A172 (cell line): ENCODE data around the gene TASOR2. TPM values are rescaled to one million over a fixed set of nuclear protein-coding genes. Genes with fewer than 3 reads are reported as not detected.
A peak's percentile ranks its signal among the peaks of the same experiment; 100 is the strongest.

ENCODE experiments used
- DNase-seq: peaks from one replicate; pipeline ENCODE4 v3.0.0-alpha.2; 2015; ENCODE audit warnings: low spot score
- total RNA-seq: library from RNA; depleted of rRNA; stranded (reverse); fragments of >200 nt; shearing (Covaris generic); gene quantifications from 2 replicates; pipeline ENCODE4 v1.2.3, GENCODE V29; 2014; rRNA removed

Gene TASOR2, protein sequence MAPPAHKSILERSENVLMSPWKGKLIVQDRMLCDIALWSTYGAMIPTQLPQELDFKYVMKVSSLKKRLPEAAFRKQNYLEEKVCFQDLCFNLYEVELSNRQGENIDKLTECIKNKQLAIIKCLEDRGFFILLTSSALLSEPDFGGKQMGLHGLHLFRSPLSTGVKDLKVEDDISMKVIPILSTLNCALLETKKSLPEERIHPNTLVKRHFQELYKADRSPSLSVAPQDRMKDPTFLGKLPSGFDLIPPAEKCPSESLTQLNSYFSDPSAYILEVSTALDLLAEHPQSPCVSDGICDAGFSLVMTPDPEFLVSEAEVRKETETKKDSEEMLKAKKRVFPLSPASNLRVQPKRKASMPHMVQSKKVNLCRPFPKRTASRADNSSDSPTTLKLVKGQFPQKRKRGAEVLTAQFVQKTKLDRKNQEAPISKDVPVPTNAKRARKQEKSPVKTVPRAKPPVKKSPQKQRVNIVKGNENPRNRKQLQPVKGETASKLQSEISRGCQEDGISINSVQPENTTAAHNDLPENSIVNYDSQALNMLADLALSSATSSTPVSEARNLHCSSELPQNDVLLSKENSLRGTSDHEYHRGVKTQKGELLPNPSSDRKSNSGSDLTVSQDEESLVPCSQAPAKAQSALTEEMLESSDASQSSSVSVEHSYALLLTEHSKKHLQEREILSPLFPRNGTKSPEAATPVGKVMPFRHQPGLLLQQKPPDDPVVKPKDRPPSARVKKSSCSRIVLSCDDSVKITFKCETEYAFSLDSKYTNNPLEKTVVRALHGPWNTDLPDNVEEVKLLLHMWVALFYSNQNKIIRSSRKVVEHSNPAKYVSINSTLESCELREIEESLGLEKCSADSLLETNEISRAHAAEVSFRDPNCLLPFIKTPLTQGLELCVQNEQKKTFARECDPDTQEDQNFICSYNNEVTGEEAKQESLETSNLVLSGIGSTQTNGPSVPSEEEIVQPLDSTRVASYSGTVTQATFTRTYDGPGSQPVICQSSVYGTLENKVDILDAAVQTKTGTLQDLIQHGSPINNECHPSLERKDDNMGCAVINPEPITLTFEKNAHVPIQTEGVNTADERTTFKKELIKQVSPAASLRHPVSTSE (N-terminal part only)
- 59.0 and 77.7 TPM in 2 replicates for total RNA-seq

DNA sequence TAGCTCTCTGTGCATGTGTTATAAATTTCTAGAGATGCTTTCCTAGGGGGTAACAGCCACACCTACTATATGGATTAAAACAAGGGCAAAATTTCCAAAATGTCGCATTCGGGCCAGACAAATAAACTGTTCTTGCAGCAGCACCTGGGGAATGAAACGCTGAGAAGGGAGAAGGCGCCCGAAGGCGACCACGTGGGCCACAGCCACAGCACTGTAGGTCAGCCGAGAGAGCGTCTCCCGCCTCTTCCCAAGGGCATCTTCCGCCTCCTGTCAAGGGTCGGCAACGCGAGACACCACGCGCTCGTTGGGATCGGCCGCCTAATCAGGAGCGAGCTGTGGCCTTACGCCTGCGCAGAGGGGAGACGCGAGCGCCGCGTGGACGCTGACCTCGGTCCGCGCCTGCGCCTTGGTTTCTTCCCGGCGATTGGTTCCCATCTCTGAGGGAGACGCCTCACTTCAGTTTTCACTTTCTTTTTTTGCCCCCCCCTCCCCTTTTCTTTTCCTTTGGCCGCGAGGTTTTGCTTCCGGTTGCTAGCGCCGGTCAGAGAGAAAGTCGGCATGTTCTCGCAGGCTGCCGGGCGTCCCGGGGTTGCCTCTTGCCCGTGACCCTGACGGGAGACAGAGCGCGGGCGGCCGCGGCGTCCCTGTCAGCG is at the start of gene TASOR2:
TASOR2 (plus strand) TSS at position 521 of the 653 bp plus-strand sequence. CDS start 35,805 bp downstream, outside the sequence.
- DNase-seq = peak; percentile 97

DNA sequence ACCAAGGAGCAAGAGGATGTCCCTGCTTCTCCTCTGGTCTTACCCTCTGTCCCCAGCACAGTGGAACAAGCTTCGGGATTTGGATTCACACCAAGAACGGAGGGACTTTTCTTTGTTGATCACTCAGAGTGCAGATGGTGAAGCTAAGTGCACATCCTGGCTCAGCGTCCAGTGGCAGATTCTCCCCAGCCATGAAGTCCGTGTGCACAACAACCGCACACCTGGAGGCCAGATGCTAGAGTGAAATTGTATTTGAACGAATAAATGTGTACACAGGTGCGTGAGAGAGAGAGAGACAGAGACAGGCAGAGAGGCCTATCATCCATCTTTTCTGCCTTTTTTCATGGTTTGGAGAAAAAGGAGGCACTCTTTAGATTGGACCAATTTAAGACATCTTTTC is 49.7 kb upstream of the TASOR2 start:
- DNase-seq = no peak

GRCh38 chr10:5638494-5638893 is 46.1 kb upstream of the TASOR2 start:
- no peak for DNase-seq

GRCh38 chr10:5639066-5639465 is 45.6 kb upstream of the TASOR2 start:
- no peak for DNase-seq

DNA sequence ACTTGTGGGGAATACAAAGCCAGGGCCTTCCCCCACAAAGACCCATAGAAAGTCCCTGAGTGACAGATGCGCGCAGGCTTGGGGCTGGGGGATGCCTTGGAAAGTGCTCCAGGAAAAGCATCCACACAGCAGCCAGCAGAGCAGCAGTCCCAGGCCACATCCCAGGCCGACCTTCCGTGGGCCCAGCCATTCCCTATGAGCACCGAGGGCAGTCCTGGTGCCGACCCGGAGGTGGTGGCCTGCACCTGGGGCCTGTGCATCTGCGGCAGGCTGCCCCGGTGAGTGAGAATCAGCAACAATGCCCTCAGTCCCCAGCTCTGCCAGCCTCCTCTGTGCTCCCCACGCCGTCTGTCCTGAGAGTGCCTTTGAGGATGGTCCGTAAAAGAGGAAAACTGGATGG is 44.6 kb upstream of the TASOR2 start:
- DNase-seq = no peak

- DNase-seq = no peak
These were observed 44.1 kb upstream of the TASOR2 start for GRCh38 chr10:5640501-5640900.

DNA sequence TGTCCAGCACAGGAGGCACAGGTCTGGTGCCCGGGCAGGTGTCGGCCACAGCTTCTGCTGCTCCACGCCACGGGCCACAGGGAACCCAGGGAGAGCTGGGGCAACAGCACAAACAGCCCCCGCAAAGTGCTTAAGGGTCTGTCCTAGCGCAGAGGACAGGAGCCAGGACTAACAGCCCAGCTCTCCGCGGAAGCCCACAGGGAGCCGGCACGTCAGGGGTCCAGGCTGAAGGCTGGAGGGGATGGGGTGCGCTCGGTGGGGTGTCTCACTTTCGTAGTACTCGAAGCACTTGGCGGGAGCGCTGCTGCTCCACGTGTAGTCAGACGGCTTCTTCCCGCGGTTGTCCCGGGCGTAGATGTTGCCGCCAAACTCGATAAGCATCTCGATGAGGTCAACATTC is 43.1 kb upstream of the TASOR2 start:
- no peak for DNase-seq

- no peak for DNase-seq
These were observed 41.1 kb upstream of the TASOR2 start for GRCh38 chr10:5643346-5644067.

DNA sequence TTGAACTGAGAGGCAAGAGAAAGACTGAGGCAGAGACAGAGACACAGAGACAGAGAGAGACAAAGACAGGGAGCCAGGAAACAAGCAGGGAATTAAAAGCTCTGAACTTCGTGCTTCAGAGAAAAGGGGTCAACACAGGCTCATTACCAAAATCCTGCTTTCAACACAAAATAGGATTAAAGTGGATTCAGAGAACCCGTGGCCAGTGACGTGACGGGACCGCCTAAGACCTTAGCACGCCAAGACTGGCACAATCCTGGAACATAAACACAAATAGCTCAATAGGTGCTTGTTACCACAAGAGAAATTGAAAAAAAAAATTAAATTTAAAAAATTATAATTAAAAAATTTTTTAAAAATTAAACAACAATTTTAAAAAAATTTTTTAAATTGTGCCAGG is 39.7 kb upstream of the TASOR2 start:
- DNase-seq = no peak

DNA sequence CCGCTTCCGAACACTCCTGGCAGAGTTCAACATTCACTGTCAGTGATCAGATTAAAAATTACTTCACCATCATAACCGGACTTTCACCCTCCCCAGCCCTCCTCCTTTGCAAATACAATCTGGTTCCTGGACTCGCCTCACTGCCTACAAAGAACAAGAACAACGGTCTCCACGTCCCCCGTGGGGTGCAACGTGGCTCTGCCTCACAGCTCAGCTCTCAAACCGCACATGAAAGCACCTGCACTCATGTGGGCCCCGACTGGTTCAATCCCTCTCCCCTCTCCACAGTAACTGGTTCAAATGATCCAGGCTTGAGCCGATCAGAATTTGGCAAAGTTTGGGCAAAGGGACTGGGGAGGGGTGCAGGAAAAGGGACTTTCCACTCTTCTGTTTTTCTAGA is 39.3 kb upstream of the TASOR2 start:
- DNase-seq = no peak

DNA sequence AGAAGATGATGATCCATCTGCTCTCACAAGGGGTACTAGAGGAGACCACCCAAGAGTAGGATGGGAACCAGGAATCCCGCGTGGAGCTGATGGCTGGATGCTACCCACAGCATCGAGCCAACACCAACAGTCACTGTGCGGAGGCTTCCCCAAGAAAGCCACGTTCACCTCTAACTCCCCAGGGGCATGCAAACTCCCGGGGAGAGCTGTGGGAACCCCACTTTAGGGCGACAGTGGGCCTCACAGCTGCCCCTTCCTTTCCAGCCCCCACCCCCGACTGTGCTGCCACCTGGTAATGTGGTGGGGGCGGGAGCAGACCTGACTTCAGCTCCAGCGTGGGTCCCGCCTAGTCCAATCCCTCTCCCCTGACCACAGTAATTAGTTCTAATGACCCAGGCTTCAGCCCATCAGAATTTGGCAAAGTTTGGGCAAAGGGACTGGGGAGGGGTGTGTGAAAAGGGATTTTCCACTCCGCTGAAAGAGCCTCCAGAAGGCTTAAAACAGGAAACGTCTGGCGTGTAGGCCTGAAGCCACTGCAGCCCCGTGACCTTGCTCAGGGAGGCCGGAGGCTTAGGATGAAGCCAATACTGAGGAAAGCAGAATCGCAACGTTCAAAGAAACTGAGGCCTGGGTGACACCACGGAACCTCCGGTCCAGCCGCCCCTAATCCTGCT is 38.6 kb upstream of the TASOR2 start:
- no peak for DNase-seq

DNA sequence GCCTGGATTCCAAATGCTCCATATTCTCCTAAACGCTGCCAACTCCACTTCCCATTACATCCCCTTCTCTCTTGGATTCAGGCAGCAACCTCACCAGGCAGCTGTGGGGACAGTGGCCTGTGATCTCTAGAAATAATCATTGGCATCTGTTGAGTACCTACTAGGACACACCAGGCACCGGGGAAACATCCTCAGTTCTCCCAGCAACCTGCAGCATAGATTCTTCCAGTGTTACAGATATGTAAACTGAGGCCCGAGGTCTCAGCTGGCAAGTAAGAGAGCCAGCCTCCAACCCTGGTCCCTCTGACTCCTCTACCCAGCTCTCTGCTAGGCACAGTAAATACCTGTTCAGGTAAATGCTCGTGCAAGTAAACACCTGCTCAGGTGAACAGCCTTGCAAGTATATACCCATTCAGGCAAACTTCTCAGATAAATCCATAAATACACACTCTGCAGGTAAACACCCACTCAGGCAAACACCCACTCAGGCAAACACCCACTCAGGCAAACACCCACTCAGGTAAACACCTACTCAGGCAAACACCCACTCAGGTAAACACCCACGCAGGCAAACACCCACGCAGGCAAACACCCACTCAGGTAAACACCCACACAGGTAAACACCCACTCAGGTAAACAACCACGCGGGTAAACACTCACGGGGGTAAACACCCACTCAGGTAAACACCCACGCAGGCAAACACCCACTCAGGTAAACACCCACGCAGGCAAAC is 37.0 kb upstream of the TASOR2 start:
- no peak for DNase-seq

GRCh38 chr10:5648494-5649457 is 35.9 kb upstream of the TASOR2 start:
- DNase-seq = no peak

DNA sequence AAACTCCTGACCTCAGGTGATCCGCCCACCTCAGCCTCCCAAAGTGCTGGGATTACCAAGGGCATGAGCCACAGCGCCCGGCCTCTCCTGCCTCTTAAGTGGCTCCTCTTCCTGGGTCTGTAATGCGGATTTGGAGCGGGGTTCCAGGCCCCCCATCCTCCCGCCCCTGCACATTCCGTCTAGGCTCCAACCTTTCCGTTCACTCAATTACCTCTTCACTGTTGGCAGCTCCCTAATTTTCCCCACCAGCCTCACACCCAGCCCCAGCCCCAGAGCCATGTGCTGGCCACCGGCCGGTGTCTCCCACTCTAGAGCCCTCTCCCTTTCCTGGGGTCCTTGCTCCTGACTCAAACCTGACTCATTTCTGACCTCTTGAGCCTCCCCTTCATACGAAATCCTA is 34.9 kb upstream of the TASOR2 start:
- DNase-seq = no peak

GRCh38 chr10:5650664-5651387 is 33.8 kb upstream of the TASOR2 start:
- no peak for DNase-seq

- DNase-seq = no peak
These were observed 33.3 kb upstream of the TASOR2 start for GRCh38 chr10:5651388-5651764.

GRCh38 chr10:5652746-5653145 is 31.9 kb upstream of the TASOR2 start:
- DNase-seq = no peak

DNA sequence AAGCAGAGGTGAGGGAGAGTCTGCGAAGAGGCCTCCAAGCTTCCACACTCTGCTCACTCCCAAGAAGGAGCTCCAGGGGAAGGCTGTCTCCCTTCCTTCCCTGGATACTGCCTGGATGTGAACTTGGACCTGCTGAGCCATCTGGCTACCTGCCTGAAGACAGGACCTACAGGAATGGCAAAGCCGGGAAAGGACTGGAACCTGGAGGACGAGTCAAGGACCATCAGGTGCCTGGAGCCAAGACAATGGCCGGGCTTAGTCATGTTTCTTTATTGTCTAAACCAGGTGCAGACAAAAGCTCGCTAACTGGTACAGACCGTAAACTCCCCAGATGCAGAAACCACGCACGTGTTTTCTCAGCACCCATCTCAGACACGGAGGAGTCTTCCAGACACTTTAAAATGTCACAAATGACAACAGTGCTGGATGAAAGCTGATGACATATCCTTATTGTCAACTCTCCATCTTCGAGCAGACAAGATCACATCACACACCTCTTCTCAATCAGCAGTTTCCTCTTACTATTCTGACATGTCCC is 30.4 kb upstream of the TASOR2 start:
- DNase-seq = no peak
